GM12878 (cell line): ENCODE results near the gene TNFRSF6B. TPM values are rescaled to one million over a fixed set of nuclear protein-coding genes. Genes with fewer than 3 reads are reported as not detected.

Source experiments
- ATAC-seq: fragments of 200-7000 bp; cut with Tn5 transposase; 3 replicates; pipeline ENCODE4 v1.9.1; 2020; ENCODE audit warnings: mild to moderate bottlenecking, moderate library complexity
- BruUV-seq: library from RNA; stranded (reverse); fragments of 400-500 nt; replicated peaks from 2 replicates; lab custom pipeline; 2021; lab: Mats Ljungman, UMichigan
- CTCF ChIA-PET: fragments of 300-600 bp; sonication (Branson Sonifier 250); formaldehyde crosslinking; extraction: SDS; loops from one replicate; lab custom pipeline; 2021; ENCODE audit warnings: inconsistent platforms; lab: Yijun Ruan, JAX
- POLR2A ChIA-PET: fragments of 350-600 bp; formaldehyde crosslinking; extraction: SDS; loops from one replicate; lab custom pipeline; 2021; ENCODE audit warnings: inconsistent platforms; lab: Charles Lee
- RAD21 ChIA-PET: fragments of 300-600 bp; sonication (Branson Sonifier 250); formaldehyde crosslinking; loops from one replicate; lab custom pipeline; 2023; ENCODE audit warnings: antibody characterized with exemption; ENCODE audit not compliant: unreplicated experiment; lab: Charles Lee
- SMC1A ChIA-PET: fragments of 300-600 bp; sonication (Branson Sonifier 250); formaldehyde crosslinking; loops from one replicate; lab custom pipeline; 2023; ENCODE audit not compliant: unreplicated experiment, uncharacterized antibody; lab: Charles Lee
- DNase-seq: peaks from one replicate; pipeline ENCODE4 v3.0.0-alpha.2; 2011; ENCODE audit warnings: low read depth, low spot score
- FAIRE-seq: peaks from 3 replicates; lab custom pipeline; 2011; peaks lifted over from hg19 to GRCh38; lab: Jason Lieb, UNC
- H2AFZ ChIP-seq: 2 replicates; pipeline ENCODE4 v1.6.0; 2011; ENCODE audit warnings: low read depth, low read length, control low read depth; ENCODE audit not compliant: control insufficient read depth
- H3K27ac ChIP-seq: 2 replicates; pipeline ENCODE4 v1.5.1; 2011; ENCODE audit warnings: control low read depth; ENCODE audit not compliant: control insufficient read depth, insufficient read depth
- H3K27me3 ChIP-seq, 2 experiments: replicated peaks in 1 of 2; 2 replicates each; pipeline versions ENCODE4 v1.6.0 to v1.6.1; 2011; ENCODE audit warnings: low read length in 1 of 2; ENCODE audit not compliant: control insufficient read depth in 2 of 2, insufficient read depth in 2 of 2
- H3K36me3 ChIP-seq, 2 experiments: 2 replicates each; pipeline ENCODE4 v1.5.1; 2011; ENCODE audit warnings: low read length in 1 of 2; ENCODE audit not compliant: control insufficient read depth in 2 of 2, insufficient read depth in 2 of 2
- H3K4me1 ChIP-seq: 2 replicates; pipeline ENCODE4 v1.6.1; 2011; ENCODE audit warnings: mild to moderate bottlenecking, low read length, moderate library complexity, mixed read lengths; ENCODE audit not compliant: control insufficient read depth, insufficient read depth
- H3K4me2 ChIP-seq: 2 replicates; pipeline ENCODE4 v1.6.0; 2011; ENCODE audit warnings: control low read depth; ENCODE audit not compliant: control insufficient read depth, insufficient read depth
- H3K4me3 ChIP-seq: fragments of 200-600 bp; sonication (generic); 2 replicates; pipeline ENCODE4 v1.5.1; 2016
- H3K79me2 ChIP-seq: 2 replicates; pipeline ENCODE4 v1.6.0; 2011; ENCODE audit warnings: low read length; ENCODE audit not compliant: control insufficient read depth, insufficient read depth
- H3K9ac ChIP-seq: 2 replicates; pipeline ENCODE4 v1.8.0; 2011; ENCODE audit warnings: low read length, control low read depth, mixed read lengths; ENCODE audit not compliant: control insufficient read depth, insufficient read depth
- H3K9me3 ChIP-seq: replicated peaks from 3 replicates; pipeline ENCODE4 v1.5.1; 2011; ENCODE audit warnings: mild to moderate bottlenecking, low read length; ENCODE audit not compliant: control insufficient read depth, insufficient read depth
- H4K20me1 ChIP-seq: 2 replicates; pipeline ENCODE4 v1.6.0; 2011; ENCODE audit not compliant: control insufficient read depth, insufficient read depth
- BMI1 ChIP-seq: fragments of 450-650 bp; IDR thresholded peaks from 2 replicates; pipeline ENCODE4 v1.6.1; 2016; ENCODE audit warnings: mild to moderate bottlenecking, moderate library complexity, borderline replicate concordance
- JUND ChIP-seq: IDR thresholded peaks from 2 replicates; pipeline ENCODE4 v1.6.1; 2012; ENCODE audit warnings: low read depth, mild to moderate bottlenecking, low read length, improper control_type of control experiment, moderate library complexity
- MEF2A ChIP-seq: IDR thresholded peaks from 2 replicates; pipeline ENCODE4 v1.6.1; 2011; ENCODE audit warnings: low read depth, mild to moderate bottlenecking, low read length, moderate library complexity; ENCODE audit not compliant: insufficient read depth
- NR2F1 ChIP-seq: fragments of 450-650 bp; conservative IDR thresholded peaks from 2 replicates; pipeline ENCODE4 v1.6.1; 2017; ENCODE audit warnings: mild to moderate bottlenecking
- RBBP5 ChIP-seq: fragments of 200-600 bp; sonication (generic); conservative IDR thresholded peaks from 2 replicates; pipeline ENCODE4 v1.6.1; 2016
- TAF1 ChIP-seq: IDR thresholded peaks from 2 replicates; pipeline ENCODE4 v1.6.1; 2011; ENCODE audit warnings: mild to moderate bottlenecking, low read depth, low read length, borderline replicate concordance
- YY1 ChIP-seq: IDR thresholded peaks from 2 replicates; pipeline ENCODE4 v1.6.1; 2011; ENCODE audit warnings: low read depth, mild to moderate bottlenecking, low read length
- ZSCAN29 ChIP-seq: fragments of 450-650 bp; IDR thresholded peaks from 2 replicates; pipeline ENCODE4 v1.6.1; 2017; ENCODE audit warnings: mild to moderate bottlenecking, moderate library complexity
- WGBS: methylation state at CpG from one replicate; pipeline ENCODE4 v1.1.6; 2016; ENCODE audit warnings: low lambda C conversion rate; ENCODE audit not compliant: insufficient replicate concordance, insufficient coverage; ENCODE audit errors: missing lambda C conversion rate; 5-methylcytosine and 5-hydroxymethylcytosine counted together
- in situ Hi-C: fragments of 300-500 bp; cut with MboI; formaldehyde crosslinking; loops from 9 replicates; pipeline ENCODE4 v1.14.3; 2018; ENCODE audit warnings: mixed read lengths
- intact Hi-C: fragments of 100-400 bp; cut with micrococcal nuclease; formaldehyde crosslinking; loops from one replicate; pipeline ENCODE4 v1.14.2; 2022; ENCODE audit not compliant: unreplicated experiment
- polyA plus RNA-seq, 11 experiments: library from polyadenylated mRNA; depleted of rRNA in 4 of 11; unstranded in 6 of 11; stranded (reverse) in 5 of 11; fragments of >200 nt; fragmentation: Nextera tagmentation in 4 of 11; fragmentation: Illumina TruSeq in 1 of 11; extraction: Ambion mirVana in 4 of 11; extraction: Trizol in 1 of 11; gene quantifications; 1 replicate in 1 of 11; 2 replicates in 10 of 11; pipeline versions ENCODE4 v1.2.1 to v1.2.3, GENCODE V29; 2011 to 2016; ENCODE audit warnings: inconsistent platforms in 2 of 11, missing spikeins in 2 of 11, low read depth in 1 of 11
- small RNA-seq: library from RNA; depleted of rRNA; stranded (forward); fragments of <200 nt; gene quantifications from one replicate; pipeline ENCODE3, GENCODE V24; 2014
- total RNA-seq, 4 experiments: library from RNA; depleted of rRNA in 3 of 4; stranded (reverse); fragments of >200 nt in 3 of 4; fragmentation: Illumina TruSeq in 1 of 4; extraction: Trizol in 1 of 4; gene quantifications; 2 replicates each; pipeline versions ENCODE4 v1.2.1 to v1.2.3, GENCODE V29; 2013 to 2021
- TF ChIP-seq, protein P1 (sequence below): fragments of 450-650 bp; formaldehyde crosslinking; IDR thresholded peaks from 2 replicates; pipeline ENCODE4 v1.4.0; 2020; ENCODE audit warnings: mild to moderate bottlenecking, moderate library complexity

TNFRSF6B gene
- total and polyA plus RNA-seq, 10 of the 15 experiments (the other 5 are each of a cell fraction or from before 2014, with no cell fraction given) = 0.67 to 2.2 (median 1.8) TPM; not detected in 7

DNA sequence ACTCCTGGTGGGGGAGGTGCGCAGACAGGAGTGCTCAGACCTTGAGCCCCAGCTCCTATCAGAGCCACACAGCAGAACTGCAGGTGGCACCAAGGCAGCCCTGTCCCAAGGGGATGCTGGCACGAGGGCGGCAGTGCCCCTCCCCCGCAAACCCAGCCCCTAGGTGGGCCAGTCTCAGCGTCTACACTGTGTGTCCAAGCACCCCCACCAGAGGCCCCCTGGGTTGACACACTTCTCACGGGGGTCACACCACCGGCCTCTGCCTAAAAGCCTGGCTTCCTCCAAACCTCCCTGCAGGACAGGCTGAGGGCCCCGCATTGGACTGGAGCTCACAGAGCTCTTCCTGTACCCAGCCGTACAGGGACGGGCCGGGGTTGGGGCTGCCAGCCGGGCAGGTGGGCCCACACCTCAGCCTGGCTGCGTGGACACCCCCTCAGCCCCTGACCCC lies 51.2 kb downstream of the TNFRSF6B start:
- intact Hi-C loops (no loop called here), in situ Hi-C loops (no loop called here)
- ChIA-PET POLR2A (no interaction called here), SMC1A (no interaction called here), CTCF (no interaction called here), RAD21 (no interaction called here)
- Histone ChIP-seq H3K4me3 (no peak overlapping the region), H3K79me2 (no peaks in the 10 kb centered on the region), H3K9ac (no peak overlapping the region), H3K4me1 (no peaks in the 10 kb centered on the region), H3K27ac (no peak overlapping the region), H3K36me3 (peaks cover 0 to 2% of the 10 kb centered on the region in 2 experiments; a peak in 1 of 4 replicates), H3K4me2 (no peak overlapping the region), H4K20me1 (no peaks in the 10 kb centered on the region), H2AFZ (no peak overlapping the region), H3K27me3 (no peaks in the 10 kb centered on the region), H3K9me3 (no peaks in the 10 kb centered on the region)
- no peak for DNase-seq
- no TSS peak for BruUV-seq
- 41% methylated on average over 12 of the region's 13 CpGs for WGBS
- peak; percentile 51 for ATAC-seq
- TF ChIP-seq MEF2A (no peak), NR2F1 (no peak), YY1 (no peak), TAF1 (no peak), JUND (no peak), ZSCAN29 (no peak), BMI1 (no peak), RBBP5 (no peak)
- TF ChIP-seq, protein P1, sequence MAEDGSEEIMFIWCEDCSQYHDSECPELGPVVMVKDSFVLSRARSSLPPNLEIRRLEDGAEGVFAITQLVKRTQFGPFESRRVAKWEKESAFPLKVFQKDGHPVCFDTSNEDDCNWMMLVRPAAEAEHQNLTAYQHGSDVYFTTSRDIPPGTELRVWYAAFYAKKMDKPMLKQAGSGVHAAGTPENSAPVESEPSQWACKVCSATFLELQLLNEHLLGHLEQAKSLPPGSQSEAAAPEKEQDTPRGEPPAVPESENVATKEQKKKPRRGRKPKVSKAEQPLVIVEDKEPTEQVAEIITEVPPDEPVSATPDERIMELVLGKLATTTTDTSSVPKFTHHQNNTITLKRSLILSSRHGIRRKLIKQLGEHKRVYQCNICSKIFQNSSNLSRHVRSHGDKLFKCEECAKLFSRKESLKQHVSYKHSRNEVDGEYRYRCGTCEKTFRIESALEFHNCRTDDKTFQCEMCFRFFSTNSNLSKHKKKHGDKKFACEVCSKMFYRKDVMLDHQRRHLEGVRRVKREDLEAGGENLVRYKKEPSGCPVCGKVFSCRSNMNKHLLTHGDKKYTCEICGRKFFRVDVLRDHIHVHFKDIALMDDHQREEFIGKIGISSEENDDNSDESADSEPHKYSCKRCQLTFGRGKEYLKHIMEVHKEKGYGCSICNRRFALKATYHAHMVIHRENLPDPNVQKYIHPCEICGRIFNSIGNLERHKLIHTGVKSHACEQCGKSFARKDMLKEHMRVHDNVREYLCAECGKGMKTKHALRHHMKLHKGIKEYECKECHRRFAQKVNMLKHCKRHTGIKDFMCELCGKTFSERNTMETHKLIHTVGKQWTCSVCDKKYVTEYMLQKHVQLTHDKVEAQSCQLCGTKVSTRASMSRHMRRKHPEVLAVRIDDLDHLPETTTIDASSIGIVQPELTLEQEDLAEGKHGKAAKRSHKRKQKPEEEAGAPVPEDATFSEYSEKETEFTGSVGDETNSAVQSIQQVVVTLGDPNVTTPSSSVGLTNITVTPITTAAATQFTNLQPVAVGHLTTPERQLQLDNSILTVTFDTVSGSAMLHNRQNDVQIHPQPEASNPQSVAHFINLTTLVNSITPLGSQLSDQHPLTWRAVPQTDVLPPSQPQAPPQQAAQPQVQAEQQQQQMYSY = no peak
- FAIRE-seq = no peak

Small RNA genes lying within 50 kb of the gene (small RNA-seq; reads per million reads assigned to genes)
- gene LIME1 = 0.43 reads per million, percentile 5 among the genes with 10 or more reads in this experiment
- gene TNFRSF6B = not detected

Other genes starting within 250 kb of the TNFRSF6B start
Only the 7 nearest of the 18 such genes appear.
- 14.8 and 15.1 TPM in 2 replicates for gene GMEB2, start 69.6 kb upstream of the TNFRSF6B start, total RNA-seq (2014; rRNA removed)
- gene GMEB2, start 69.6 kb upstream of the TNFRSF6B start, total RNA-seq (2014; rRNA removed; fragmentation: Illumina TruSeq; extraction: Trizol) = 4.9 and 5.2 TPM in 2 replicates
- 13.3 and 14.8 TPM in 2 replicates for gene GMEB2, start 69.6 kb upstream of the TNFRSF6B start, total RNA-seq (2021)
- 6.9 and 10.8 TPM in 2 replicates for gene GMEB2, start 69.6 kb upstream of the TNFRSF6B start, polyA plus RNA-seq (2011; rRNA removed)
- 3.1 and 5.4 TPM in 2 replicates for gene GMEB2, start 69.6 kb upstream of the TNFRSF6B start, polyA plus RNA-seq (2014; fragmentation: Illumina TruSeq; extraction: Trizol)
- under 1 TPM; 0.08 to 0.27 TPM for gene GMEB2, start 69.6 kb upstream of the TNFRSF6B start, polyA plus RNA-seq (2014; fragmentation: Nextera tagmentation; extraction: Ambion mirVana)
- 12.7 and 14.2 TPM in 2 replicates for gene GMEB2, start 69.6 kb upstream of the TNFRSF6B start, polyA plus RNA-seq (2014; rRNA removed)
- 1 to 10 TPM; 3.4 to 8.3 TPM for gene GMEB2, start 69.6 kb upstream of the TNFRSF6B start, polyA plus RNA-seq (2016; fragmentation: Nextera tagmentation; extraction: Ambion mirVana)
- 2.1 and 3.6 TPM in 2 replicates for gene STMN3, start 43.2 kb upstream of the TNFRSF6B start, total RNA-seq (2014; rRNA removed)
- gene STMN3, start 43.2 kb upstream of the TNFRSF6B start, total RNA-seq (2014; rRNA removed; fragmentation: Illumina TruSeq; extraction: Trizol) = 0.64 and 0.81 TPM in 2 replicates
- gene STMN3, start 43.2 kb upstream of the TNFRSF6B start, total RNA-seq (2021) = 2.1 and 2.5 TPM in 2 replicates
- gene STMN3, start 43.2 kb upstream of the TNFRSF6B start, polyA plus RNA-seq (2011; rRNA removed) = 0.97 and 1.4 TPM in 2 replicates
- 0.08 and 0.22 TPM in 2 replicates for gene STMN3, start 43.2 kb upstream of the TNFRSF6B start, polyA plus RNA-seq (2014; fragmentation: Illumina TruSeq; extraction: Trizol)
- gene STMN3, start 43.2 kb upstream of the TNFRSF6B start, polyA plus RNA-seq (2014; fragmentation: Nextera tagmentation; extraction: Ambion mirVana) = under 1 TPM in 1 of 2 experiments, not detected in 1; 0.09 TPM
- 2.3 and 2.5 TPM in 2 replicates for gene STMN3, start 43.2 kb upstream of the TNFRSF6B start, polyA plus RNA-seq (2014; rRNA removed)
- gene STMN3, start 43.2 kb upstream of the TNFRSF6B start, polyA plus RNA-seq (2016; fragmentation: Nextera tagmentation; extraction: Ambion mirVana) = 1 to 10 TPM; 1.0 to 1.5 TPM
- gene RTEL1, start 38.3 kb upstream of the TNFRSF6B start, total RNA-seq (2014; rRNA removed) = 14.5 and 18.0 TPM in 2 replicates
- gene RTEL1, start 38.3 kb upstream of the TNFRSF6B start, total RNA-seq (2014; rRNA removed; fragmentation: Illumina TruSeq; extraction: Trizol) = 5.0 and 5.9 TPM in 2 replicates
- 29.5 and 37.2 TPM in 2 replicates for gene RTEL1, start 38.3 kb upstream of the TNFRSF6B start, total RNA-seq (2021)
- gene RTEL1, start 38.3 kb upstream of the TNFRSF6B start, polyA plus RNA-seq (2011; rRNA removed) = 7.5 and 14.9 TPM in 2 replicates
- gene RTEL1, start 38.3 kb upstream of the TNFRSF6B start, polyA plus RNA-seq (2014; fragmentation: Illumina TruSeq; extraction: Trizol) = 3.9 and 7.7 TPM in 2 replicates
- gene RTEL1, start 38.3 kb upstream of the TNFRSF6B start, polyA plus RNA-seq (2014; fragmentation: Nextera tagmentation; extraction: Ambion mirVana) = under 1 TPM in 1 of 2 experiments, not detected in 1; 0.40 TPM
- gene RTEL1, start 38.3 kb upstream of the TNFRSF6B start, polyA plus RNA-seq (2014; rRNA removed) = 15.8 and 16.8 TPM in 2 replicates
- gene RTEL1, start 38.3 kb upstream of the TNFRSF6B start, polyA plus RNA-seq (2016; fragmentation: Nextera tagmentation; extraction: Ambion mirVana) = 10 to 100 TPM; 15.6 to 17.0 TPM
- gene ARFRP1, start 11.3 kb downstream of the TNFRSF6B start, total RNA-seq (2014; rRNA removed) = 40.6 and 41.6 TPM in 2 replicates
- gene ARFRP1, start 11.3 kb downstream of the TNFRSF6B start, total RNA-seq (2014; rRNA removed; fragmentation: Illumina TruSeq; extraction: Trizol) = 18.2 and 21.6 TPM in 2 replicates
- 52.1 and 55.1 TPM in 2 replicates for gene ARFRP1, start 11.3 kb downstream of the TNFRSF6B start, total RNA-seq (2021)
- gene ARFRP1, start 11.3 kb downstream of the TNFRSF6B start, polyA plus RNA-seq (2011; rRNA removed) = 23.1 and 27.6 TPM in 2 replicates
- 5.2 and 11.7 TPM in 2 replicates for gene ARFRP1, start 11.3 kb downstream of the TNFRSF6B start, polyA plus RNA-seq (2014; fragmentation: Illumina TruSeq; extraction: Trizol)
- gene ARFRP1, start 11.3 kb downstream of the TNFRSF6B start, polyA plus RNA-seq (2014; fragmentation: Nextera tagmentation; extraction: Ambion mirVana) = 1 to 10 TPM in 1 of 2 experiments, under 1 TPM in 1; 0.37 to 3.5 TPM
- gene ARFRP1, start 11.3 kb downstream of the TNFRSF6B start, polyA plus RNA-seq (2014; rRNA removed) = 42.6 and 49.0 TPM in 2 replicates
- gene ARFRP1, start 11.3 kb downstream of the TNFRSF6B start, polyA plus RNA-seq (2016; fragmentation: Nextera tagmentation; extraction: Ambion mirVana) = 10 to 100 TPM; 66.8 to 71.7 TPM
- 23.3 and 24.4 TPM in 2 replicates for gene ZGPAT, start 11.4 kb downstream of the TNFRSF6B start, total RNA-seq (2014; rRNA removed)
- 5.3 and 7.4 TPM in 2 replicates for gene ZGPAT, start 11.4 kb downstream of the TNFRSF6B start, total RNA-seq (2014; rRNA removed; fragmentation: Illumina TruSeq; extraction: Trizol)
- gene ZGPAT, start 11.4 kb downstream of the TNFRSF6B start, total RNA-seq (2021) = 34.8 and 37.2 TPM in 2 replicates
- gene ZGPAT, start 11.4 kb downstream of the TNFRSF6B start, polyA plus RNA-seq (2011; rRNA removed) = 4.8 and 12.7 TPM in 2 replicates
- 1.3 and 4.9 TPM in 2 replicates for gene ZGPAT, start 11.4 kb downstream of the TNFRSF6B start, polyA plus RNA-seq (2014; fragmentation: Illumina TruSeq; extraction: Trizol)
- gene ZGPAT, start 11.4 kb downstream of the TNFRSF6B start, polyA plus RNA-seq (2014; fragmentation: Nextera tagmentation; extraction: Ambion mirVana) = under 1 TPM; 0.58 to 0.79 TPM
- 26.7 and 31.6 TPM in 2 replicates for gene ZGPAT, start 11.4 kb downstream of the TNFRSF6B start, polyA plus RNA-seq (2014; rRNA removed)
- gene ZGPAT, start 11.4 kb downstream of the TNFRSF6B start, polyA plus RNA-seq (2016; fragmentation: Nextera tagmentation; extraction: Ambion mirVana) = 10 to 100 TPM; 42.5 to 52.9 TPM
- 72.3 and 109 TPM in 2 replicates for gene LIME1, start 40.0 kb downstream of the TNFRSF6B start, total RNA-seq (2014; rRNA removed)
- 3.3 and 3.9 TPM in 2 replicates for gene LIME1, start 40.0 kb downstream of the TNFRSF6B start, total RNA-seq (2014; rRNA removed; fragmentation: Illumina TruSeq; extraction: Trizol)
- 78.1 and 92.7 TPM in 2 replicates for gene LIME1, start 40.0 kb downstream of the TNFRSF6B start, total RNA-seq (2021)
- gene LIME1, start 40.0 kb downstream of the TNFRSF6B start, polyA plus RNA-seq (2011; rRNA removed) = 3.1 and 7.2 TPM in 2 replicates
- gene LIME1, start 40.0 kb downstream of the TNFRSF6B start, polyA plus RNA-seq (2014; fragmentation: Illumina TruSeq; extraction: Trizol) = 0.32 and 1.1 TPM in 2 replicates
- 1 to 10 TPM in 1 of 2 experiments, under 1 TPM in 1; 0.35 to 1.7 TPM for gene LIME1, start 40.0 kb downstream of the TNFRSF6B start, polyA plus RNA-seq (2014; fragmentation: Nextera tagmentation; extraction: Ambion mirVana)
- 102 and 128 TPM in 2 replicates for gene LIME1, start 40.0 kb downstream of the TNFRSF6B start, polyA plus RNA-seq (2014; rRNA removed)
- gene LIME1, start 40.0 kb downstream of the TNFRSF6B start, polyA plus RNA-seq (2016; fragmentation: Nextera tagmentation; extraction: Ambion mirVana) = 100 to 1,000 TPM; 119 to 154 TPM
- 26.0 and 32.1 TPM in 2 replicates for gene SLC2A4RG, start 43.1 kb downstream of the TNFRSF6B start, total RNA-seq (2014; rRNA removed)
- 11.4 TPM in 2 replicates for gene SLC2A4RG, start 43.1 kb downstream of the TNFRSF6B start, total RNA-seq (2014; rRNA removed; fragmentation: Illumina TruSeq; extraction: Trizol)
- gene SLC2A4RG, start 43.1 kb downstream of the TNFRSF6B start, total RNA-seq (2021) = 64.2 and 65.9 TPM in 2 replicates
- 7.5 and 11.8 TPM in 2 replicates for gene SLC2A4RG, start 43.1 kb downstream of the TNFRSF6B start, polyA plus RNA-seq (2011; rRNA removed)
- 0.59 and 5.4 TPM in 2 replicates for gene SLC2A4RG, start 43.1 kb downstream of the TNFRSF6B start, polyA plus RNA-seq (2014; fragmentation: Illumina TruSeq; extraction: Trizol)
- gene SLC2A4RG, start 43.1 kb downstream of the TNFRSF6B start, polyA plus RNA-seq (2014; fragmentation: Nextera tagmentation; extraction: Ambion mirVana) = 1 to 10 TPM in 1 of 2 experiments, under 1 TPM in 1; 0.34 to 2.8 TPM
- gene SLC2A4RG, start 43.1 kb downstream of the TNFRSF6B start, polyA plus RNA-seq (2014; rRNA removed) = 47.2 and 52.6 TPM in 2 replicates
- gene SLC2A4RG, start 43.1 kb downstream of the TNFRSF6B start, polyA plus RNA-seq (2016; fragmentation: Nextera tagmentation; extraction: Ambion mirVana) = 10 to 100 TPM; 14.9 to 19.8 TPM